WI38 (cell line): ENCODE data around the gene WDR86.

Experiments
- H3K4me3 ChIP-seq: 2 replicates; pipeline ENCODE4 v1.5.1; 2011; ENCODE audit warnings: low read depth, mild to moderate bottlenecking, control low read depth, low read length
- TF ChIP-seq, protein P1 (sequence below): IDR thresholded peaks from 2 replicates; pipeline ENCODE4 v1.5.1; 2012; ENCODE audit warnings: low read depth, mild to moderate bottlenecking, control low read depth, low read length

WDR86 gene

DNA sequence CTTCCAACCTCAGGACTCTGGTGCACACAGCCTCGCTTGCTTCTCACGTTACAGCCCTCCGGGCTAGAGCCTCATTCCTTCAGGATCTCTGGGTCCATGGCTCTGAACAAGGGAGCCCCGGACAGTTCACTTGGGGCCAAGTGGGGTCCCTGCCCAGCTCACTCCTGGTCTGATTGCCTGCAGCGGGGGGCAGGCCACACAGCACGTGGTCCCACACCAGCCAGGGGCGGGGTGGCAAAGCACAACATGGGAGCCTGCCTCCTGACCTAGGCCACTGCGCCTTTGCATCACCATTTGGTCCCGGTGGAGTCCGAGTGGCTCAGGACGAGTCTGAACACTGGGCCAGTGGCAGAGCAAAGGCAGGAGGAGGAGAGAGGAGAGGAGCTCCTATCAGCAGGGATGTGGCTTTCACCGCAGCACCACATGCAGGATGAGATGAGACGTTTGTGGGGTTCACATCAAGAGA lies 43.5 kb upstream of the WDR86 start:
- no peak overlapping the region for H3K4me3 ChIP-seq
- TF ChIP-seq, protein P1, sequence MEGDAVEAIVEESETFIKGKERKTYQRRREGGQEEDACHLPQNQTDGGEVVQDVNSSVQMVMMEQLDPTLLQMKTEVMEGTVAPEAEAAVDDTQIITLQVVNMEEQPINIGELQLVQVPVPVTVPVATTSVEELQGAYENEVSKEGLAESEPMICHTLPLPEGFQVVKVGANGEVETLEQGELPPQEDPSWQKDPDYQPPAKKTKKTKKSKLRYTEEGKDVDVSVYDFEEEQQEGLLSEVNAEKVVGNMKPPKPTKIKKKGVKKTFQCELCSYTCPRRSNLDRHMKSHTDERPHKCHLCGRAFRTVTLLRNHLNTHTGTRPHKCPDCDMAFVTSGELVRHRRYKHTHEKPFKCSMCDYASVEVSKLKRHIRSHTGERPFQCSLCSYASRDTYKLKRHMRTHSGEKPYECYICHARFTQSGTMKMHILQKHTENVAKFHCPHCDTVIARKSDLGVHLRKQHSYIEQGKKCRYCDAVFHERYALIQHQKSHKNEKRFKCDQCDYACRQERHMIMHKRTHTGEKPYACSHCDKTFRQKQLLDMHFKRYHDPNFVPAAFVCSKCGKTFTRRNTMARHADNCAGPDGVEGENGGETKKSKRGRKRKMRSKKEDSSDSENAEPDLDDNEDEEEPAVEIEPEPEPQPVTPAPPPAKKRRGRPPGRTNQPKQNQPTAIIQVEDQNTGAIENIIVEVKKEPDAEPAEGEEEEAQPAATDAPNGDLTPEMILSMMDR: no peak

DNA sequence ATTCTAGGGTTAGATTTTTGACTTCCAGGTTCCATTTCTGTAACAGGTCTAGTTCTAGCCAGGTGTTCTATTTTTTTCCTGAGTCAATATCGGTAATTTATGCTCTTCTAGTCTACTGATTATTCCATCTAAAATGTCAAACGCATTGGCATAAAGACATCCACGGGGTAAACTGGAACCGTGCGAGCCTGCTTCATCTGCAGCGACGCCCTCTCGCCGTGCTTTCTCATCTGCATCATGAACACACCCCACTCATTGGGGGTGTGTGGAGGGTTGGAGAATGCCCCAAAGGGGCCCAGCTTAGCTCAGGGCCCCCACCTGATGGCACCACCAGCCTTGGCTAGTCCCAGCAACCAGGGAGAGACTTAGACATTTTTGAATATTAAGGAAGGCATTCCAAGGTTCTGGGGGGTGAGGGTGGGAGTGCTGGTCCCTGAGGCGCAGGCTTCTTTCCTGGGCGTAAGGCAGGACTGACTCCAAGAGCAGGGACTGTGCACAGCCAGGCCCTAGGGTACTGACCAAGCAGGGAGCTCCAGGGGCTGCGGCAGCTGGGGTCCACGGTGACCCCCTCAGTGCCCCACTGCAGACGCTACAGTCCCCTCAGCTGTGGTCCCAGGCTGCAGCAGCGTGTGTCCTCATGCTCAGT lies 43.0 kb upstream of the WDR86 start:
- no peak overlapping the region for H3K4me3 ChIP-seq
- TF ChIP-seq, protein P1: no peak

DNA sequence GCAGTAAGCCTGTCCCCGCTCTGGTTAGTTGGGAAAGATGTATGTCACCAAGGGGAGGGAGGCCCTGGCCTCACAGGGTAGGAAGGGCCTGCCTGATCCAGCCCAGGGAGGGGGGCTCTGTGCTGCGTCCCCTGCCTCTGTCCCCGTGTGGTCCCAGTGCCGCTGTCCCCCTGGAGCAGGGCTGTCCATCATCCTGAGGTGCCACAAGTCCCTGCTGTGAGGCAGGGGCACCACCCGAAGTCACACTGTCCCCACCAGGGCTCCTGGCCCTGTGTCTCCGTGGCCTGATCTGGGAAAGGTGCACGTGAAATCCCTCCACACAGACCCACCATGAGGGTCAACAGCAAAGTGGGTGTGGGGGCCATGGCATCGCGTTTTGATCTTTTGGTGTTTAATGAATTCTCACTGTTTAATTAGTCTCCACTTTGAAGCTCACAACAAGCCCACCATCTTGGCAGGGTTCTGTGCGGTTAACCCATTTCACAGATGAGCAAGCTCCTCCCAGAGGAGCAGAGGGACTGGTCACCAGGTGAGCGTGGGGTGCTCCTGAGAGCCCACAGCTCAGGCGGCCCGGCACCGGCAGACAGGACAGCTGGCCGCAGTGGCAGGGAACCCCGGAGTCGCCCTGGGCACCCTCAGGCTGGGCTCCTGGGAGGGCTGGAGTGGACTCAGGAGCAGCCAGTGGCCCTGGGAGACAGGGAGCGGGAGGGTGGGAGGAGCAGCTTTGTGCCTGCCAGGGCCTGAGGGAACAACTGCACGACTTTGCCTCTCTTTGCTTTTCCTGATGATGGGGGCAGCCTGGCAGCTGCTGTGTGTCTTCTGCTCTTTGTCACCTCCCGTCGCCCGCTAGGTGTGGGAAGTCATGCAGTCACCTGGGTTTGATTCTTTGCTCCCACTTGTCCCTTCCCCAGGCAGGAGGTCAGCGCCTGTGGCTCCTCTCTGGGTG lies 42.1 kb upstream of the WDR86 start:
- no peak overlapping the region for H3K4me3 ChIP-seq
- TF ChIP-seq, protein P1: no peak

DNA sequence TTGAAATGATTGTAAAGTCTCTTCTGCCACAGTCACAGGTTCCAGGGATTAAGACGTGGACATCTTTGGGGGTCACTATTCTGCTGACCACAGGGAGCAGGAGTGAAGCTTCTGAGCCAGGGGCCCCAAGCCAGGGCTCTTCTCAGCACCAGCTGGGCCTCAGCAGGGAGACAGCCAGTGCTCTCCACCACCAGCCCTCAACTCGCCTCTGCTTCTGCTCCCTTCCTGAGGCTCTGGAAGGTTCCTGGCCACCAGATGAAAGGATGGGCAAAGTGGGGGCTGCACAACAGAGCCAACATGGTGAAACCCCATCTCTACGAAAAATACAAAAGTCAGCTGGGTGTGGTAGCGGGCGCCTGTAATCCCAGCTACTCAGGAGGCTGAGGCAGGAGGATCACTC lies 41.3 kb upstream of the WDR86 start:
- no peak overlapping the region for H3K4me3 ChIP-seq
- TF ChIP-seq, protein P1: no peak

DNA sequence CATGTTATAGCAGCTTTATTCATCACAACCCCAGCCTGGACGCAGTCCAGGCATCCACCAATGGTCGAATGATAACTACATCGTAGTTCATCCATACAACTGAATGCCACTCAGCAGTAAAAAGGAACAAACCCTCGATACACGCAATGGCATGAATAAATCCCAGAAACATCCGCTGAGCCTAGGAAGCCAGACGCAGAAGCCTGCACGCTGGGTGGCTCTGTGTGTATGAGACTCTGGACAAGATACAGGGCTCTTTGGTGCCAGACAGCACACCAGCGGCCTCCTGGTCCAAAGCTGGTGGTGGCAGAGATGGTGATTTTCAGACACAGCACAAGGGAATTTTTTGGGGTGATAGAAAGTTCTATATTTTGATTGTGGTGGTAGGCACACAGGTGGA lies 40.2 kb upstream of the WDR86 start:
- TF ChIP-seq, protein P1: no peak
- H3K4me3 ChIP-seq: no peak overlapping the region

DNA sequence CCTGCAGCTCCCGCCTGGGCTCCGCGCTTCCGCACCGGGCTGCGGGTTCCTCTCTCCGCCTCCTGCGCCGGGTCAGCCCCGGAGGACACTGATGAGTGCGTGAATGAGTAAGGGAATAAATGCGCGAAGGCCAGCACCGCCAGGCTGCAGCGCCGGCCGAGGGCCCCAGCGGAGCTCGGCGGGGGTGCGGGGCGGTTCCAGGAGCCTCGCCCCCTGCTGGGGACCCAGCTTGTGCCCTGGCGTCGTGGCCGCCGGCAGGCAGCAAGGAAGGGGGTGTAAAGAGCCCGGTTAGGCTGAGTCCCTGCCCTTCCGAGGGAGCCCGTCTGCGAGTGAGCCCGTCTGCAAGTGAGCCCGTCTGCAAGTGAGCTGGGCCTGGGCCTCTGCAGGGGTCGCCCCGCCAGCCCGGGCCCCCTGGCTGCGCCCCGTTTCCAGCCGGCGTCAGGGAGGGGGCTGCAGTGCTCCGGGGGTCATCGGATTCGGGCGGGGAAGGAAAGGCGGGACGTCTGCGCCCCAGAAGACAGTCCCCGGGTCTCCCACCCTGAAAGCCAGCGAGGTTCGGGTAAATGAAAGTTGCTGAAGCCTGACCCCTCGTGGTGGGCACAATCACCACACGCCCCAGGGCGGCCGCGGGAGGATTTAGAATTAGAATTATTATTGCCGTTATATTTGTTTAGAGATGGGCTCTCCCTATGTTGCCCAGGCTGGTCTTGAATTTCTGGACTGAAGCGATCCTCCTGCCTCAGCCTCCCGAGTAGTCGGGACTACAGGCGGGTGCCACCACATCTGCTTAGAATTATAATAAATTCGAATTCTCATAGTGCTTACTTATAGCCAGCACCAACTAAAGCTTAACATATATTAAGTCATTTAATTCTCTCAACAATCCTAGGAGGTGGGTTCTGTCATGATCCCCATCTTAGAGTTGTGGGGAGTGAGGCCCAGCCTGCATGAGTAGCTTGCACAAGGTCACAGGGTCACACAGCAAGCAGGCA lies 38.7 kb upstream of the WDR86 start:
- peak overlapping the region; percentile 52 for H3K4me3 ChIP-seq

More for the DNA sequence above, 38.7 kb upstream of the WDR86 start:
- TF ChIP-seq, protein P1: peak; percentile 60
